DOHH2 (cell line): ENCODE results near the gene ZMYND8.

Experiments
- EZH2phosphoT487 ChIP-seq: fragments of 200-600 bp; sonication (generic); IDR thresholded peaks from 2 replicates; pipeline ENCODE4 v1.6.1; 2017; ENCODE audit warnings: borderline replicate concordance, mild to moderate bottlenecking, antibody characterized with exemption, low read length, moderate library complexity, mixed read lengths
- TF ChIP-seq, protein P1 (sequence below): fragments of 200-600 bp; sonication (generic); IDR thresholded peaks from one replicate; pipeline ENCODE4 v1.5.1; 2014; ENCODE audit warnings: antibody characterized with exemption, mild to moderate bottlenecking, low read depth, low read length; ENCODE audit not compliant: poor library complexity, severe bottlenecking

DNA sequence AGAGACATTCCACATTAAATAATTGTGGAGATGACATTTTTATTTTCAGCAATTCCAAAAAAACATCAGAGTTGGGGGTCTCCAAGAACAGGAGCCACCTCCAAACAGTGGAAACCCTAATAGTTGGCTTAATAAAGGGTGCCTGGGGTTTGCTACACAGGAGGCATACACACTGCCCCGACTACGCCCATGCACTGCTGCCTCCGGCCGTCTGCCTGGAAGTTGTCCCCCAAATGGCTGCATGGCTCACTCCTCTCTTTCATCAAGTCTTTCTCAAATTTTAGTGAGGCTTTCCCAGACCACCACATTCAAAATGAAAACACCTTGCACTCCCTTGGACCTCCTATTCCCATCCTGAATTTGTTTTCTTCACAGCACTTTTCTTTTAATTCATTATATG, 58.8 kb downstream of the ZMYND8 start:
- TF ChIP-seq, protein P1, sequence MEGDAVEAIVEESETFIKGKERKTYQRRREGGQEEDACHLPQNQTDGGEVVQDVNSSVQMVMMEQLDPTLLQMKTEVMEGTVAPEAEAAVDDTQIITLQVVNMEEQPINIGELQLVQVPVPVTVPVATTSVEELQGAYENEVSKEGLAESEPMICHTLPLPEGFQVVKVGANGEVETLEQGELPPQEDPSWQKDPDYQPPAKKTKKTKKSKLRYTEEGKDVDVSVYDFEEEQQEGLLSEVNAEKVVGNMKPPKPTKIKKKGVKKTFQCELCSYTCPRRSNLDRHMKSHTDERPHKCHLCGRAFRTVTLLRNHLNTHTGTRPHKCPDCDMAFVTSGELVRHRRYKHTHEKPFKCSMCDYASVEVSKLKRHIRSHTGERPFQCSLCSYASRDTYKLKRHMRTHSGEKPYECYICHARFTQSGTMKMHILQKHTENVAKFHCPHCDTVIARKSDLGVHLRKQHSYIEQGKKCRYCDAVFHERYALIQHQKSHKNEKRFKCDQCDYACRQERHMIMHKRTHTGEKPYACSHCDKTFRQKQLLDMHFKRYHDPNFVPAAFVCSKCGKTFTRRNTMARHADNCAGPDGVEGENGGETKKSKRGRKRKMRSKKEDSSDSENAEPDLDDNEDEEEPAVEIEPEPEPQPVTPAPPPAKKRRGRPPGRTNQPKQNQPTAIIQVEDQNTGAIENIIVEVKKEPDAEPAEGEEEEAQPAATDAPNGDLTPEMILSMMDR, result no peak
- TF ChIP-seq EZH2phosphoT487, result no peak
